SIG-M5 treated with dmso at 0.1 percent for 504 hours (cell line): ENCODE results near the gene SOCS4.
"Not testable (repeated sequence)": the region's sequence is repeated elsewhere in the genome, so short reads cannot be mapped to it uniquely, and the experiment has no call there.

Experiments used
- DNase-seq: peaks from one replicate; lab custom pipeline; 2025; ENCODE audit not compliant: unreplicated experiment; lab: John Stamatoyannopoulos, UW

The SOCS4 gene

GRCh38 chr14:55026793-55027561 lies at the start of gene SOCS4, which contains the start of gene WDHD1:
Gene SOCS4, plus strand, starts transcription at chr14:55027236. Its CDS starts 15,806 bp downstream, at chr14:55043042.
Gene WDHD1, minus strand, starts transcription at chr14:55027099. Its CDS starts 312 bp downstream, at chr14:55026787.
- DNase-seq: peak; percentile 85

GRCh38 chr14:54979039-54979438 lies 48.0 kb upstream of the SOCS4 start:
- DNase-seq: no peak

GRCh38 chr14:54981698-54982097 lies 45.3 kb upstream of the SOCS4 start:
- DNase-seq: no peak

- DNase-seq: no peak
Measured at GRCh38 chr14:54985156-54985555, 41.9 kb upstream of the SOCS4 start.

GRCh38 chr14:55000381-55000780 lies 26.7 kb upstream of the SOCS4 start:
- DNase-seq: peak; percentile 79

GRCh38 chr14:55005071-55005470 lies 22.0 kb upstream of the SOCS4 start:
- DNase-seq: no peak

- DNase-seq: no peak
Measured at GRCh38 chr14:55015006-55015405, 12.0 kb upstream of the SOCS4 start.

GRCh38 chr14:55019968-55020554 lies 7.0 kb upstream of the SOCS4 start:
- DNase-seq: peak; percentile 10

- DNase-seq: not testable (repeated sequence)
Measured at GRCh38 chr14:55024365-55024764, 2.7 kb upstream of the SOCS4 start.

GRCh38 chr14:55025948-55026347 lies 1.1 kb upstream of the SOCS4 start:
- DNase-seq: no peak

- DNase-seq: no peak
Measured at GRCh38 chr14:55026441-55026792, 619 bp upstream of the SOCS4 start.

GRCh38 chr14:55028066-55028465 lies 1.0 kb downstream of the SOCS4 start:
- no peak for DNase-seq

- no peak for DNase-seq
Measured at GRCh38 chr14:55028476-55028875, 1.4 kb downstream of the SOCS4 start.

GRCh38 chr14:55031190-55031589 lies 4.2 kb downstream of the SOCS4 start:
- no peak for DNase-seq

GRCh38 chr14:55037995-55038394 lies 11.0 kb downstream of the SOCS4 start:
- DNase-seq: not testable (repeated sequence)

GRCh38 chr14:55038708-55039107 lies 11.7 kb downstream of the SOCS4 start:
- DNase-seq: no peak

GRCh38 chr14:55043528-55043927 lies 16.5 kb downstream of the SOCS4 start:
- no peak for DNase-seq

- DNase-seq: no peak
Measured at GRCh38 chr14:55045087-55045486, 18.1 kb downstream of the SOCS4 start.

GRCh38 chr14:55047301-55048053 lies 20.4 kb downstream of the SOCS4 start:
- DNase-seq: no peak

GRCh38 chr14:55048900-55049436 lies 21.9 kb downstream of the SOCS4 start:
- DNase-seq: no peak

- DNase-seq: no peak
Measured at GRCh38 chr14:55051165-55051422, 24.1 kb downstream of the SOCS4 start.
